SH-SY5Y (cell line): ENCODE results near the gene DNAJB13.

Source experiments
- GATA2 ChIP-seq: IDR thresholded peaks from 2 replicates; pipeline ENCODE4 v1.6.1; 2011; ENCODE audit warnings: mild to moderate bottlenecking, low read depth, low read length
- GATA3 ChIP-seq: IDR thresholded peaks from 2 replicates; pipeline ENCODE4 v1.6.1; 2011; ENCODE audit warnings: low read depth, mild to moderate bottlenecking, low read length, moderate library complexity

DNAJB13 gene

DNA sequence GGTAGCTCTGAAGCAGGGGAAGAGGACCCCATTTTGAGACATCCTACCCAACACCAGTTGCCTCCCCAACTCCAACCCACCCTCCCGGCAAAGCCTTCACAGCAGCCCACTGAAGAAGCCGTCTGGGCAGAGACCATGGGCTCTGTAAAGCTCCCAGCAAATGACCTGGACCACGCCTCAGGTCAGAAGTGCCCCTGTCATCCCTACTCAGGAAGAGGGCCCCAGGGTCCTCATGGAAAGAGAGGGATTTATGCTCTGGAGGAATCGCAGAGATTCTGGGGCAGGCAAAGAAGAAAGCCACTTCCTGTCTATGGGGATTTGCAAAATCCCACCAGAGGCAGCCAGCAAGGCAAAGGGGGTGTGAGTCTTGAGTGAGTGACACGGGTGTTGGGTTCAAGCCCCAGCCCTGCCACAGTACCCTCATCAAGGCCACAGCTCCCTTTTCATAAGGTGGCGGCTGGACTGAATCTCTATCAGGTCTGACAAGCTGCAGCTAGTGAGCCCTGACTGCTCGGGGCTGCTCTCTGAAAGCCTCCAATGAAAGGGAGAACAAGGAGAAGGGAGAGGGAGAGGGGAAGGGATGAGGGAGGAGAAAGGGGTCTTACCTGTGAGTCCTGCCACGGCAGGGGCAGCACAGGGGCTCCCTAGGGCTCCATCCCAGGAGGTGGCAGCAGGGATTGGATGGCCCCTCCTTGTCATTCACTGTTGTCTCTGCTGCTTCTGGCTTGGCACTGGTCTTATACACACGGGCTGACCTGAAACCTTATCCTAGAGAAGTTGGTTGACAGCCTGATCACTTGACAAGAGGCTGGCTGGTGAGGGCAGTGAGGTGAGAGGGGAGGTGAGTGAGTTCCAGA lies 57.8 kb downstream of the DNAJB13 start, which contains the start of gene UCP3:
TSS of gene UCP3 (minus strand) at position 713 of the 857 bp plus-strand sequence. CDS start 2,043 bp downstream, outside the sequence.
- TF ChIP-seq GATA3 (no peak), GATA2 (no peak)

DNA sequence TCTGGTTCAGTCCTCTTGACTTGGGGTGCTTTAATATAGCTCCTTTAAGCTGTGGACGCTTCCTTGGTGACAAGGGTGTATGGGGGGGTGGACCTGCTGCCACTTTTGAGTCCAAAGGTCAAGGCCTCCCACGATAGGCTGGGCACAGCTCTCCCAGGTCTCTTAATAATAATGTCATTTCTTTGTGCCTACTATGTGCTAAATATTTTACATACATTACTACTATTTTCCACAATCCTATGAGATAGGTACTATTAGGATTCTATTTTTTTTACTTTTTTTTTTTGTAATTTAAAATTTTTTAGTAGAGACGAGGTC lies 58.4 kb downstream of the DNAJB13 start:
- TF ChIP-seq GATA3 = no peak
- no peak for TF ChIP-seq GATA2

DNA sequence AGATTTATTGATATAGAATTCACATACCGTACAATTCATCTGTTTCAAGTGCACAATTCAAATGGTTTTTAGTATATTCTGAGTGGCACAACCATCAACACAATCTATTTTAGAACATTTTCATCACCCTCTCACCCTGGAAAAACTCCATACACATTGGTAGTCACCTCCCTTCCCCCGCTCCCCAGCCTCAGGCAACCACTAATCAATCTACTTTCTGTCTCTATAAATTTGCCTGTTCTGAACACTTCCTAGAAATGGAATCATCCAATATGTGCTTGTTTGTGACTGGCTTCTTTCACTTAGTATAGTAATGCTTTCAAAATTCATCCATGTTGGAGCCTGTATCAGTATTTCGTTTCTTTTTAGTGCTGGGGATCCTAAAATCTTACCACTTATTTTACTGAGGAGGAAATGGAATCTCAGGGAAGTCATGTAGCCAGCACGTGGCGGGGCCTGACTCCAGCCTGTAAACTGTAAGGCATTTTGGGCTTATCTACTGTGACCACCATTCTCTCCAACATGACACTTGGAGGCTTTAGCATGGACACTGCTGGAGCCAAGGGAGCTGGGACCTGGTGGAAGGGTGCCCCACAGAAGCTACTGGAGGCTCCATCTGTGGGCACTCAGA lies 59.0 kb downstream of the DNAJB13 start:
- TF ChIP-seq GATA2 = no peak
- TF ChIP-seq GATA3 = no peak

DNA sequence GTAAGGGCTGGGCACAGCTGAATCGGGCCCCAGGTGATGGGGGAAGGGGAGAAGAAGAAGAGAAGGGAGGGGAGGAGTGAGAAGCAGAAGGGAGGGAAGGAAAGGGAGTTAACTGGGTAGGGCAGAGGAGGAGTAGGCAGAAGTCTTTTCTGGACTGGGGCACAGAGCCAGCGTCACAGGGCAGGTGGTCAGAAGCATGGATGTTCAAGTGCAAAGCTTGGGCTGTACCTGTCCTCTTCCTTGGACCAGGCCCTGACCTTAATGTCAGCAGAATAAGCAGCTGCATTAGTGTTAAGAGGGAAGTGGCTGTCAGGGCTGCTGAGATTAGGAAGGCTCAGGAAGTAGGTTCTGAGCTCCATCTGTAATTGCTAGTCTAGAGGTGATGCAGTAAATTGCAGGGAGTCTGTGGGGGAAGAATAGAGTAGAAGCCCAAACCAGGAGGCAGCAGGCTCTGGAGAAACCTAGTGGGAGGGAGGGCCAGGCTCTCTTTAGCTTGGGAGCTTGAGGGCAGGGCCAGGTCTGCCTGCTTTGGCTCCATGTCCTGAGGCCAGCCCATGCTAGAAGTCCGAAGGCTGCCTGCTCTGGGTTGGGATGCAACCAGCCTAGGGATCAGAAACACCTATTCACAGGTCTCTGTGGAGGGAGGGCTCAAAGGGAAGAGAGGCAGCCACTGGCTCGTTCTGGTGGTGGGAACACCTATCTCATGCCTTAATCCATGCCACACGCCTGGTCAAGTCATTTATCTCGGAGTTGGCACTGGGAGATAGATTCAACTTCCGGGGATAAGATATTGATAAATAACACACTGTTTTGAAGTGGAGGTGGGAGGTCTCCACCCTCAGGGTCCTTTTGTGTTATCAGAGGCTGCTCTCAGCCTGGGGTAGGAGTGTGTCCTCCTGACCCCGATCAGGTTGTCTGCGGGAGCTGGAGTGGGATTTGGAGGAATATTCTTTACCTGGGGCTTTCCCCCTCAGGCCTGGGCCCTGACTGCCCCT lies 59.8 kb downstream of the DNAJB13 start:
- TF ChIP-seq GATA2 (no peak), GATA3 (no peak)

DNA sequence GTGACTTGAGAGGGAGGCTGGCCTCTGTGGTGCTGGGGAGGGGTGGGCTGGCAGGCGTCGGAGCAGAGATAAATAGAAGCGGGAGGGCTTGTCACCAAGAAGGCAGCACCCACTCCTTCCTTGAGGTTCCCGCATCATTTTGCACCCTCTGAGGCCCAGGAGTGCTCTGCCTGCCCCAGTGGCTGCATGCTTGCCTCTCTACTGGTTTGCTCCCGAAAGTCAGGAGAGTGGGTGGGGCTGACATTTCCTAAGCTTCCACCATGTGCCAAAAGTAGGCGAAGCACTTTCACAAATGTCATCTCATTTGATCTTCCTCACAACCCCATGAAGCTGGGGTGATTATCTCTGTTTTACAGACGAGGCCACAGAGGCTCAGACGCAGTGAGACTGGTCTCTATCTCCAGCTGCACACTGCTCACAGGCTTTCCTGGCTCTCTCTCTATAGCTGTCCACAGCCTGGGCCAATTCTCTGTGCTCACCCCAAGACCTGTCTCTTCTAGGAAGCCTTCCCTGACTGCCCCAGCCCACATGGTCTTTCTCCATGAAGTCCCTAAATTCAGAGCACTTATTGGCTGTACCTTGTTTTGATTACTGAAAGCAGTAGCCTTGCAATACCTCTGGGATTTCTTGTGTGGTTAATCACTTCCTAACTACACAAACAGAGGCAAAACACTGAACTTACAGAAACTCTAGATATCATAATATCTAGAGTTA lies 60.7 kb downstream of the DNAJB13 start:
- no peak for TF ChIP-seq GATA2
- TF ChIP-seq GATA3 = no peak

DNA sequence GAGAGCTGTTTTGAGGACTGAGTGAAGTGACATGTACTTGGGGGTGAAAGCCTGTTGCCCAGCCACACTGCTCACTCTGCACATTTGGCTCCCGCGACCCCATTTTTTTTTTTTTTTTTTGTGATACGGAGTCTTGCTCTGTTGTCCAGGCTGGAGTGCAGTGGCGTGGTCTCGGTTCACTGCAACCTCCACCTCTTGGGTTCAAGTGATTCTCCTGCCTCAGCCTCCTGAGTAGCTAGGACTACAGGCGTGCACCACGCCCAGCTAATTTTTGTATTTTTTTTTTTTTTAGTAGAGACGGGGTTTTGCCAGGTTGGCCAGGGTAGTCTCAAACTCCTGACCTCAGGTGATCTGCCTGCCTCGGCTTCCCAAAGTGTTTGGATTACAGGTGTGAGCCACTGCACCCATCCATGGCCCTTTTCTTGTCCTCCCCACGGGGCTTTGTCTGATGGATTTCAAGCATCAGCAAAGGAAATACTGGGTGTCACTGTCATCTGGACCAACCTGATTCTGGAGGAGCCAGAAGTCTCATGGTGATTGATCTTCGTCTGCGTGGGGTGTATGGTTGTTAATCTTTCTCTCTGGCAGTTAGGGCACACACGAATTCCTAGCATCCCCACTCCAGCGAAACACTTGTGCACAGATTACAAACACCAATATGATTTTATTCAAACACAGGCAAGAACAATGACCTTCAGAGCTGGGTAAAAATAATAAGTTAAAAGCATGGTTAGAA lies 61.4 kb downstream of the DNAJB13 start:
- no peak for TF ChIP-seq GATA3
- no peak for TF ChIP-seq GATA2

DNA sequence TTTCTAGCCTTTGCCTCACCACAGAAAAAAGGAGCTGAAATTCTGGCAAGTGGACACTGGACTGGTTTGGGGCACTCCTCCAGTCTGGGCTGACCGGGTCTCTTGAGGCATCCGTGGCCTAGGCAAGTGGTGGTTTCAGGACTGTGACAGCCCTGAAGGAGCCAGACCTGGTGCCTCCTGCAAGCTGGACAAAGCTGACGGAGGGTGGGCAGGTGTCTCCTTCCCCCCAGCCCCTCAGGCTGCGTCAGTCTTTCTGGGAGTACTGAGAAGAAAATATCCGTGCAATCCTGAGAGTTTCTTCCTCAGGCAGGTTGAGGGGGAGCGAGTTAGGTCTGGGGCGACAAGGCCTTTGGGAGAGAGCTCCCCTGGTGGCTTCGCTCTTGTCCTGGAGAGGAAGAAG lies 62.3 kb downstream of the DNAJB13 start:
- TF ChIP-seq GATA2 = no peak
- no peak for TF ChIP-seq GATA3

DNA sequence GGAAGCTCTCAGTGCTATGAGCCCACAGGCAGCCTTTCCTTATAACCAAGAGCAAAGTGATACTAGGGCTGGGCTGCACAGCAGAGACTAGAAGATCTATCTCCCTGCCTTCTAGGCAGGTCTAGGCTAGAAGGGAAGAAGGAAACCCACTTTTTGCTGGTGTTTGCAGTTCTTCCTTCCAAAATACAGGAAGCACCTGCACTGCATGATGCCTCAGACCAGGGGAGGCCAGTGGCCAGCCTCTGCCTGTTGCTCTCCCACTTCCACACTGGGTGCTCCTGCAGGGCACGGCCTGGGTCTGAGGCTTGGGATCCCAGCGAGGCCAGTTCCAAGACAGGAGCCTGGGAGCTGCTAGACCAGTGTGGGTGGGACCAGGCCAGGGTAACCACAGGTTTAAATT lies 64.1 kb downstream of the DNAJB13 start:
- TF ChIP-seq GATA2 = no peak

DNA sequence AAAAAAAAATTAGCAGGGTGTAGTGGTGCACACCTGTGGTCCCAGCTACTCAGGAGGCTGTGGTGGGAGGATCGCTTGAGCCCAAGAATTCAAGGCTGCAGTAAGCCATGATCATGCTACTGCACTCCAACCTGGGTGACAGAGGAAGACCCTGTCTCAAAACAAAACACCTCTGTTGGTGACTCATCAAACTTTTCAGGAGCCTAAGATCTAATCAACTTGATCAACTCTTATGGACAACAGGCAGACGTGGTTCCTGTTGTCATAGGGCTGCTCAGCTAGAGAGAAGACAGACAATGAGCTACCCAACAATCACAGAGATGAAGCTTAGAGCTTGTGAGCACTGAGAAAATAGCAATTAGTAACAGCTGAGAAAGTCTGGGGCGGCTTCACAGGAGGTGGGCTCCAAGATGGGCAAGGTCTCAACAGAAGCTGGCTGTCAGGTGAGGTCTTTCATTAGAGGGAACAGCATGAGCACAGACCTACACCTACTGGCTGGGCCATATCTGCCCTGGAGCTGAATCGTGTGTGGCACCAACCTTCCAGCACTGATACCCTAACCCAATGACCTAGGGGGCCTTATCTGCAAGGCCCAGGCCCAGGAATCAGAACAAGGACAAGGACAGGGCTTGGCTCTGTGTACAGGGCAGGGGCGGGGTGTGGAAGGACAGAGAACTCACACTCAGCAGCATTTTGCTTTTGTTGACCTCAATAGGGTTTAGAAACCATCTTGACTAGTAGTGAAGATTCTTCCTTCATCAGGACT lies 65.3 kb downstream of the DNAJB13 start:
- TF ChIP-seq GATA3 = no peak
- no peak for TF ChIP-seq GATA2

DNA sequence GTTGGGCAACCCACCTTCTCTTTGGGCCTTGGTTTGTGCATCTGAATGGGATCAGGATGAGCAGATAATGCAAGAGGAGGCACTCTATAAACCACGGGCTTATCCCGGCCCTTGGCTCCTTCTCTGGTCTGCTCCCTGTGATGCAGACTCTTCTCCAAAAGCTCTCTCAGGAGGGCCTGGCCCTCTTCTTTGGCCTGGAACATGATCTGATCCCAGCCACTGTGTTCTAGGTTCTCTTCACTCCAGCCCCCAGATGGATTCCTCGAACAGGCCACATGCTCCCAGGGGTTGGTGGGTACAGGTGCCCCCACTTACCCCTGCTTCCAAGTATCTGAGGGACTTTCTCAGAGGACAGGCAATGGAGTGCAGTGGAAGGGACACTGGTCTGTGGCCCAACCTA lies 66.8 kb downstream of the DNAJB13 start:
- TF ChIP-seq GATA3 (no peak), GATA2 (no peak)

DNA sequence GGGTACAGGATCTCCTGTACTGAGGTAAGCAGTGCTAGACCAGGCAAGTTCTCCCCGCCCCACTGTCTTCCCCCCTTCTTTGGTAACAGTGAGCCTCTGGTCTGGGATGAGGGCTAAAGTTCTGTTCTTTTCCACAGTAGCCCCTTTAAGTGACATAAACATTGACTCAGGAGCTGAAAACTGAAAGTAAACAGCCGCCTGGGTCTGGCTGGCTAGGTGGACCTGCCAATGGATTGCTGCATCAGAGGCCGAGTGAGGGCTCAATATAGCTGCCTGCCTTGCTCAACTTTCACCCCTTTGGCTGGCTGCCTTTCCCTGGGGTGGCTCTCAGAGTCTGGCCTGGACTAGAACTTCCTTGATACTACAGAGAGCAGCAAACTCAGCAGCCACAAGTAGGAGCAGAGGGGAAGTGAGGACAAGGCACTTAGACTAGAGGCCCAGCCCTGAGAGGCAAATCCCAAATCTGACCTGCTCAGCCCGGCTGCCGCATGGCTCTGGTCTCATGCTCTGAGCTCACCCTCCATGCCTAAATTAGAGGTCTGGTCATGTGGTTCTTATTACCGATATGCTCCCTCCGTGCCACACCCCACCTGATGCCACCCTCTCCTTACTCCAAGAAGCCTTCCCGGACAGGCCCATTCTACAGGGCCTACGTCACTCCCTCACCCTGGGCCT lies 67.6 kb downstream of the DNAJB13 start:
- TF ChIP-seq GATA2 (no peak), GATA3 (no peak)
